AG04450 (cell line): ENCODE results near the gene FAM81A. TPM values are rescaled to one million over a fixed set of nuclear protein-coding genes. Genes with fewer than 3 reads are reported as not detected.

ENCODE experiments used
- CTCF ChIA-PET: fragments of 300-600, 350-600 bp; formaldehyde crosslinking; extraction: SDS; loops from one replicate; lab custom pipeline; 2022; ENCODE audit warnings: antibody characterized with exemption, inconsistent platforms; lab: Charles Lee
- POLR2A ChIA-PET: fragments of 350-600 bp; formaldehyde crosslinking; extraction: SDS; loops from one replicate; lab custom pipeline; 2021; ENCODE audit warnings: antibody characterized with exemption, inconsistent platforms; lab: Yijun Ruan, JAX
- DNase-seq: peaks from one replicate; pipeline ENCODE4 v3.0.0-alpha.2; 2011; ENCODE audit warnings: low read depth, low spot score
- H3K27ac ChIP-seq: one replicate; pipeline ENCODE4 v1.5.1; 2012; ENCODE audit warnings: low read depth, low read length, control low read depth
- H3K27me3 ChIP-seq: one replicate; pipeline ENCODE4 v1.6.0; 2012; ENCODE audit warnings: low read length; ENCODE audit not compliant: control insufficient read depth, insufficient read depth
- H3K4me3 ChIP-seq: 2 replicates; pipeline ENCODE4 v1.5.1; 2011; ENCODE audit warnings: mild to moderate bottlenecking, low read depth, low read length, control low read depth
- H3K9me3 ChIP-seq: 2 replicates; pipeline ENCODE4 v1.5.1; 2012; ENCODE audit warnings: low read length; ENCODE audit not compliant: control insufficient read depth, insufficient read depth
- CTCF ChIP-seq: IDR thresholded peaks from 2 replicates; pipeline ENCODE4 v1.5.1; 2011; ENCODE audit warnings: low read depth, low read length, control low read depth, inconsistent platforms
- polyA plus RNA-seq: library from polyadenylated mRNA; depleted of rRNA; stranded (reverse); fragments of >200 nt; gene quantifications from 2 replicates; pipeline ENCODE4 v1.2.3, GENCODE V29; 2011

The FAM81A gene
- polyA plus RNA-seq, 1 experiment: not detected

DNA sequence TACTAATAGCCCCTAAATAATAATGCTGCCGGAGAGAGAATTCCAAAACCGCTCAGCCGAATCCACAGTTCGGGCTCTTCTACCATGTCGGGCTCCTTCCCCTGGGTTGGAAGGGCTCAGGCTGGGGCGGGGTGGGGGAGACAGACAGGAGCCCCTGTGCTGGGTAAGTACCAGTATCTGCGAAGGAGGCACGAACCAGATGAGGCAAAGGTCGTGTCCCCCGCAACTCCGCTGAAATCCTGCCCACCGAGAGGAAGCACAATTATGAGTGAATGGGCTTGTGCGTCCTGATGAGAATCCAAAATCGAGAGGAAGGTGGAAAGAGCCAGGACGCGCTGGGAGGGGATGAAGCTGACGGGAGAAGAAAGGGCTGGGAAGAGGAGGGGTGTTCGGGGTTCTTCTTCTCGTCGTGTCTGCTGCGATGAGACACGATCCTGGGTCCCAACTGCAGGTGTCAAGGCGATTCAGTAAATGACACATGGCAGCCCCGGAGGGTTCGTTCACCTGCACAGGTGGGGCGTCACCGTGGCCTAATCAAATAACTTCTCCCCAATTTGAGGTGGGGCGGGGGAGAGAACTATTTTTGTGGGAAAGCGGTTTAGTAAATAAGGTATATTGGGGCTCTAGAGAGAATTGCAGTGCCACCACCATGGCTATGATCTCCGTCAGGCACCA, 707 bp upstream of the FAM81A start:
- no peak for TF ChIP-seq CTCF
- Histone ChIP-seq H3K9me3 (peaks cover 3% of the 10 kb centered on the region; the same call in 1 of the 2 replicates), H3K27ac (no peak overlapping the region), H3K4me3 (peak overlapping the region; percentile 60), H3K27me3 (peaks cover 48% of the 10 kb centered on the region)
- ChIA-PET CTCF (interaction anchor here (2.7 kb wide), 1 partner anchor 190 kb away, joined by 6 read pairs; no protein-coding TSS in a partner anchor), POLR2A (no interaction called here)
- no peak for DNase-seq

DNA sequence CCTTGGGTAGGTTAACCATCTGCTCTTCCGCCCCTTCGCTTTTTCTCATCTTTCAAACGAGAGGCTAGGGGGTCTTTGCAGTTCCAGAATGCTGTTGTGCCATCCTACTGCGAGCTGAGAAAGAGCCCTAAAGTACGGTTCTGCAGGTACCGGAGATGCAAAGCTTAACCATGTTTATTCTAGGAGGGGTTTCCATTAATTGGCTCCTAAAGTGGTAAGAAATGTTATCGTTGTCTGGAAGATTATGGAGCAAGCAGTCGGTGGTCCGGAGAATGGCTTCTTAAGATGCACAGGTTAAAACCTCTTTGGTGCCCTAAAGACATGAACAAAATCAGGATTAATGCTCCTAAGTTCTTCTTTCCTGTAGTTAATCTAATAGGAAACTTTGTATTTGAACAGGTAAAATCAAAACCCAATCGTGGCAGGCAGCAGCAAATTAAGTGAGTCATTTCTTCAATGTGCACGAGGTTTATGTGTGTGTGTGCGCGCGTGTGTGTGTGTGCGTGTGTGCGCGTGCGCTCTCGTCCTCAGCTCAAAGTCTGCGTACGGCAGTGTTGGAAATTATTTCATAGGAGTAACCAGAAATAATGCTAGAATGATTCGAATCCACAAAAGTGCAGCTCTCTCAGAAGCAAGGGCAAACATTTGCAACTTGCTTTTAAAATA, 772 bp downstream of the FAM81A start:
- Histone ChIP-seq H3K9me3 (peaks cover 3% of the 10 kb centered on the region; the same call in 1 of the 2 replicates), H3K4me3 (peak overlapping the region; percentile 51), H3K27ac (no peak overlapping the region), H3K27me3 (peaks cover 50% of the 10 kb centered on the region)
- no peak for TF ChIP-seq CTCF
- no peak for DNase-seq
- ChIA-PET POLR2A (no interaction called here), CTCF (interaction anchor here (2.7 kb wide), 1 partner anchor 191 kb away, joined by 6 read pairs; no protein-coding TSS in a partner anchor)

GRCh38 chr15:59439576-59439975, 1.6 kb downstream of the FAM81A start:
- ChIA-PET CTCF (interaction anchor here (2.7 kb wide), 1 partner anchor 192 kb away, joined by 6 read pairs; no protein-coding TSS in a partner anchor), POLR2A (no interaction called here)
- Histone ChIP-seq H3K27ac (no peak overlapping the region), H3K4me3 (no peak overlapping the region), H3K9me3 (peaks cover 3% of the 10 kb centered on the region; the same call in 1 of the 2 replicates), H3K27me3 (peaks cover 48% of the 10 kb centered on the region)
- TF ChIP-seq CTCF: no peak
- no peak for DNase-seq

DNA sequence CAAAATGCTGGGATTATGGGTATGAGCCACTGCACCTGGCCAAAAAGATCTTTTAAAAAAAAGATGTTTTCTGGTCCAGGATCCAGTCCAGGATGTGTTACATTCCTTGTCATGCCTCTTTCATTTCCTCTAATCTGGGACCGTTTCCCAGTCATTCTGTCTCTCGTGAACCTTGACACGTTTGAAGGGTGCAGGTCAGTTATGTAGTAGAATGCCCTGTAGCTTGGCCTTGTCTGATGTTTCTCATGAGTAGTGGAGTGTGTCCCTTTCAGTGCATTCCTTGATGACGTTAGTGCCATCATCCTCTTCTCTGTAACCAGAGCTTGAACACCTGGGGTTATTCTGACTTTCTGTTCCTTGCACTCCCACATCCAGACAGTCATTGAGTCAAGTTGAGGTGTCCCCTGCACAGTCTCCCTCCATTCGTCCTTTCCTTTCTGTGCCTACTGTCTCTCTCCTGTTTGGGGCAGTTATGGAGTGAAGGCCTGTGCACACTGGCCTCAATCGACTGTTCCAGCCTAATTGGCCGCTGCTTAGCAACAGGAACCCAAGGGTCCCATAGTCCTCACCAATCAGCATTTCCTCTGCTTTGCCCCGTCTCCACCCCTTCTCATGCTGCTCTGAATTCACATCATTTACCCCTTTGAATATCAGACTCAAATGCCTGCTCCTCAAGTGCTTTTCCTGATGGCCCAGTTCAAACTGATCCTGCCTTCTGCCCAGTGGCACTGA, 5.5 kb downstream of the FAM81A start:
- Histone ChIP-seq H3K9me3 (no peaks in the 10 kb centered on the region), H3K4me3 (no peak overlapping the region), H3K27ac (no peak overlapping the region), H3K27me3 (peaks cover 27% of the 10 kb centered on the region)
- no peak for DNase-seq
- ChIA-PET POLR2A (no interaction called here), CTCF (no interaction called here)
- no peak for TF ChIP-seq CTCF
